Coronary artery (tissue), 2 donors: Measurements from ENCODE around the gene GALNT18.

Experiments
- DNase-seq: peaks from one replicate; pipeline ENCODE4 v3.0.0-alpha.2; 2017; ENCODE audit warnings: low spot score
- H3K27ac ChIP-seq, 2 donors: fragments of 200-600 bp; sonication (generic); one replicate each; pipeline ENCODE4 v1.5.1; 2016 to 2019
- H3K4me3 ChIP-seq: fragments of 200-600 bp; sonication (generic); 2 replicates; pipeline ENCODE4 v1.5.1; 2016; ENCODE audit warnings: mild to moderate bottlenecking, moderate library complexity
- TF ChIP-seq, protein P1 (sequence below): fragments of 200-600 bp; sonication (generic); IDR thresholded peaks from one replicate; pipeline ENCODE4 v1.5.1; 2019; ENCODE audit warnings: antibody characterized with exemption

GALNT18 gene

DNA sequence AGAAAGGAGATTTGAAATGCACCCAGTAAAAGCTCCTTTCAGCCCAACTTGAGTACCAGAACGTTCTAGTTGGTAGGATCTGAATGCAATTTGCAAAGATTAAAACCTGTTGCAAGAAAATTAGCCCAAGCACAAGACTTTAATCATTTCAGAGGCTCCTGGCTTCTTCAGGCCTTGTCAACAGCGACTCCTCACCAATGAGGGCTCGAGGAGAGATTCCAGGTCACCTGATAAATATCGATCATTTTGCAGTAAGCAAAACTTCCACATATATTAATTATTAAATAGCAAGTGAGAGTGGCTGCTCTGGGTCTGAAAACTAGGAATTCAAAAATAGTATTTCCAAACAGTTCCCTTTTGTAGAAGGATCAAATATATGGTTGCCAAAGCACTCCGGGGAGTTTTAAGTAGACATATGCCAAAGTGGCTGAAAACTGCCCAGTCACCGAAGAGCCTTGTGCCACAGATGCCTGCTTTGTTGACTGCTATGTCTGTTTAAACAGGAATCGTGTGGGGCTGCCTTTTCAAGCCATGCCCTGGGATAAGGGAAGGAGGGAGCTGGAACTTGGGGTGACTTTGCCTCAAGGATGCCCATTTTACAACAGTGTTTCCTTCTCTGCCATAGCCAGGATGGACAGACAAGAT is 332.7 kb downstream of the GALNT18 start:
- H3K27ac ChIP-seq = no peak overlapping the region
- H3K4me3 ChIP-seq = no peak overlapping the region
- no peak for DNase-seq
- TF ChIP-seq, protein P1, sequence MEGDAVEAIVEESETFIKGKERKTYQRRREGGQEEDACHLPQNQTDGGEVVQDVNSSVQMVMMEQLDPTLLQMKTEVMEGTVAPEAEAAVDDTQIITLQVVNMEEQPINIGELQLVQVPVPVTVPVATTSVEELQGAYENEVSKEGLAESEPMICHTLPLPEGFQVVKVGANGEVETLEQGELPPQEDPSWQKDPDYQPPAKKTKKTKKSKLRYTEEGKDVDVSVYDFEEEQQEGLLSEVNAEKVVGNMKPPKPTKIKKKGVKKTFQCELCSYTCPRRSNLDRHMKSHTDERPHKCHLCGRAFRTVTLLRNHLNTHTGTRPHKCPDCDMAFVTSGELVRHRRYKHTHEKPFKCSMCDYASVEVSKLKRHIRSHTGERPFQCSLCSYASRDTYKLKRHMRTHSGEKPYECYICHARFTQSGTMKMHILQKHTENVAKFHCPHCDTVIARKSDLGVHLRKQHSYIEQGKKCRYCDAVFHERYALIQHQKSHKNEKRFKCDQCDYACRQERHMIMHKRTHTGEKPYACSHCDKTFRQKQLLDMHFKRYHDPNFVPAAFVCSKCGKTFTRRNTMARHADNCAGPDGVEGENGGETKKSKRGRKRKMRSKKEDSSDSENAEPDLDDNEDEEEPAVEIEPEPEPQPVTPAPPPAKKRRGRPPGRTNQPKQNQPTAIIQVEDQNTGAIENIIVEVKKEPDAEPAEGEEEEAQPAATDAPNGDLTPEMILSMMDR = no peak

DNA sequence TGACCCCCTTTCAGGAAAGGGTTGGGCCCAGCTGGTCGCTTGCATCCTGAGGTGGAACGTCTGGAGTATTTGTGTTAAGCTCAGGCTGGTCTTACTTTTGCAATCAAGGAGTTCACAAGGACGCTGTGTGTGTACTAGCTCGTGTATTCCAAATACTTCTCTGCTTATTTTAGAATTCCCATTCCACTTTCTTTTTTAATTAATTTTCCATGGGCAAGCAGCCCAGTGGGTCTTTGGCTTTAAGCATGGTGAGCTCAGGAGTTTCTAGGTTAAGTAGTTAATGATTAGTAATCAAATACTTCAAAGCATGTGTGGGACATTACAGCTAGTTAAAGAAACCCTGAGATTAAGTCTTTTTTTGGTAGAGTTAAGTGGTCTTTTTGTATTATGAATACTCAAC is 337.3 kb downstream of the GALNT18 start:
- TF ChIP-seq, protein P1 = no peak

DNA sequence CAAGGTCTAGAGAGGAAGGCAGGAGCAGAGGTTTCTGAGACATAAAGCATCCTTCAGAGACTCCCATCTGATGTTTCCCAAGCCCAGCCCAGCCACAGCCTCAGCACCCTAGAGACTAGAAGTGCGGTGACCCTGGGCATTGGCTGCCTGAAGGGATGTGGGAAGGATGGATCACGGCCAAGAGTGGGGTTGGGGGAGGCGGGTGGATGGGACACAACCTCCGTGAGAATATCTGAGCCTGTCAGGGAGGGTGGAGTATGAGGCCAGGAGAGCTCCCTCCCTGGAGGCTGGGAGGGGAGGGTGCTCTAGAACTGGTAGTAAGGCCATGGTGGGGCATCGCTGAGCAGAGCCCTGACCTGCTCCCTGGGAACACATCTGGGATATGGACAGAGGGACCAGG is 340.2 kb downstream of the GALNT18 start:
- Histone ChIP-seq H3K4me3 (no peak overlapping the region), H3K27ac (no peak overlapping the region)
- DNase-seq = no peak
- TF ChIP-seq, protein P1 = no peak

More for the DNA sequence above, 337.3 kb downstream of the GALNT18 start:
- Histone ChIP-seq H3K27ac (no peak overlapping the region), H3K4me3 (no peak overlapping the region)
- no peak for DNase-seq

DNA sequence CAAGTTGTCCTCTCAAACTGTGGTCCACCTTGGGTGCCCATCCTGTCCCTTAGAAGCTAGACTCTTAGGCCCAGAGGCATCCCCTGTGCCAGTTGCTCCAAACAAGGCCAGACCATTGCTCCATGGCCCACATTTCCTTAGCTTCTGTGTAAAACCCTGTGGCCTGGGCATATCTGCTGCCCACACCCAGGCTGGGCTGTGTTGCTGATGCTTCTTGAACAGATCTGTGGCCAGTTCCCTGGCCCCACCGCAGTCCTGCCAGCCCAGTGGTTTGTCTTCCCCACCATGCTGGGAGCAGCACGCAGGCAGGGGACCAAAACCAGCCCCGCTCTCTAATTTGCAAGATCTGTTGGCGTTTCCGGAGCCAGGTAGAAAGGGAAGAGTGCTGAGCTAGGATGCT is 341.0 kb downstream of the GALNT18 start:
- no peak for DNase-seq
- H3K27ac ChIP-seq = no peak overlapping the region
- H3K4me3 ChIP-seq = no peak overlapping the region
- TF ChIP-seq, protein P1 = no peak

DNA sequence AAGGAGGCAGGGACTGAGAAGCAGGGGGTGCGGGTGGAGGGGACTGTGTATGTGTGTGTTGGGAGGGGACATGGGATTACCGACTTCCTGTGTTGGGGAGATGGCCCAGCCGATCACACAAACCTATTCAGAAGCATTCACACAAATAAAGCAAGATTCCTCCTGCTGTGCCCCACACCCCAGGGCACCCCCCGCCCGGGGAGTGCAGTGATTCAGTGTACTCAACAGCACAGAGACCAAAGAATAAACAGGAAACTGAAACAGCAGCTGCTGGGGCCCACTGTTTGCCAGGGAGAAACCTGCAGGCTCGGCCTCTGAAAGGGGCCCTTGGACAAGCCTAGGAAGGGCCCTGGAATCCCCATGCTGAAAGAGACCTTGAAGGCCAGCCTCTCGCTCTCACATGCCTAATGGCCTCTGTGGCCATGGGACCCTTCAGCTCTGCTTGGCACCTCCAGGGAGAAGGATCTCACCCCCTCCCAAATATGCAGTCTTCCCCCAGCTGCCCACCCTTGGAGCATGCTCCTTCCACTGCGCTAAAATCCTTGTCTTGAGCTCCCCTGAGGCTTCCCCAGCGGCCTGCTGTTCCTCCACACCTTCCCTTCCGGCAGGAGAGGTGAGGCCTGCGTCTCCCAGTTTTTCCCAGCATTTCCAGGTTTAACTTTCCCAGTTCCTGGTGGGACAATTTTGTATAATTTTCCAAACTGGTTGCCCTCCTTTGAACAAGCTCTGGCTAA is 341.7 kb downstream of the GALNT18 start:
- Histone ChIP-seq H3K27ac (no peak overlapping the region), H3K4me3 (no peak overlapping the region)
- TF ChIP-seq, protein P1 = no peak
- DNase-seq = peak; percentile 46

DNA sequence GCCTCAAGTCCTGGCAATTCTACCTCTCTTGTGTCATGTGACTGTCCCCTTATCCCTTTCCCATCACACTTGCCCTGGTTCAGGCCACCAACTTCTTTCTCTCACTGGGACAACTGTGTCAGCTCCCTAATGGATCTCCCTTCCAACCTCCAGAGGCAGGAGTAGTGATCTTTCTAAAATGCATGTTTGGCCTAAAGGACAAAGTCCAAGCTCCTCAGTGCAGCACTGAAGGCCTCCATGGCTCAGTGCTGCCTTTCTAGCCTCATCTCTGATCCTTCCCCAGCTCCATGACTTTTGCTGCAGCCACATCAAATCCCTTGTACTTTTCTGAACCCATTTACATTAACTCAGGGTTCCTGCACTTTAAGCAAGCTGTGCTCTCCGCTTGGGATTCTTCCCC is 349.6 kb downstream of the GALNT18 start:
- DNase-seq = no peak
- Histone ChIP-seq H3K27ac (no peak overlapping the region), H3K4me3 (no peak overlapping the region)
- TF ChIP-seq, protein P1 = no peak
